Coronary artery (tissue), 2 donors: Measurements from ENCODE around the gene NEO1.

Experiments
- DNase-seq: peaks from one replicate; pipeline ENCODE4 v3.0.0-alpha.2; 2017; ENCODE audit warnings: low spot score
- H3K27ac ChIP-seq, 2 donors: fragments of 200-600 bp; sonication (generic); one replicate each; pipeline ENCODE4 v1.5.1; 2016 to 2019
- H3K4me3 ChIP-seq: fragments of 200-600 bp; sonication (generic); 2 replicates; pipeline ENCODE4 v1.5.1; 2016; ENCODE audit warnings: mild to moderate bottlenecking, moderate library complexity
- TF ChIP-seq, protein P1 (sequence below): fragments of 200-600 bp; sonication (generic); IDR thresholded peaks from one replicate; pipeline ENCODE4 v1.5.1; 2019; ENCODE audit warnings: antibody characterized with exemption

The NEO1 gene

DNA sequence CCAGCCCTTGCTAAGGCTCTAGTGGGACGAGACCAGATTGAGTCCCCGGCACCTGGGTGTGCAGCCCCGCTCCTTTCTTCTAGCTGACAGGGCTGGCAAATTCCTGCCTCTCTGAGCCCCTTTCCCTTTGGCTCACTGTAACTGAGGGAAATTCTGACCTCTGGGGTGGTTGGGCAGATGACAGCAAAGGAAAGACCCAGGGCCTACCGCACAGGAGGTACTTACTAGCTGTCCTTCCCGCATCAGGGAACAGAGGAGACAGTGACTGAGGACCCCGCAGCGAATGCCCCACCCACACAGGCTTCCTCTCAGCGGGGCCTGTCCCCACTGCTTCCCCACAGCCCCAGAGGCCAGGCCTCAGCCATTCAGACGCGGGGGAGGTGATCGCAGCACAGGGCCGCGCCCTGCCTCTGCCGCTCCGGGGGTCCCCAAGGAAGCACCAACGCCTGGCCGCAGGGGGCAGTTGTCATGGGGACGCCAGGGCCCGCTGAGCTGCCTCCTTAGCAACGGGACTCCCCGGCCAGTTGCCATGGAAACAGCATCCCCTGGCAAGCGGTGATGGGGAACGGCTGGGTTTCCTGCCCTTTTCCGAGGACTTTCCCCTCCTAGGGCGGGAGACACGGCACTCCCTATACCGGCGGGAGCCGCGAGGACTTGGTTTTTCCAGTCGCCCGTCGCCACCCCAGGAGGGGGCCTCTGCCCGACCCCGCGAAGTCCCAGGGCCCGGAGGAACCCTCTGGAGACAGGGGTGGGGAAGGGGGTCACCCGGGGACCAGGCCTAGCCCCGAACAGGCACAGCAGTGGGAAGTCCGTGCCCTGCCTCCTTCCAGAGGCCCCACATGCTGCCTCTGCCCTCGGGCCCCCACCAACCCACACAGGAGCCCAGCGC is 266.4 kb downstream of the NEO1 start:
- H3K4me3 ChIP-seq: no peak overlapping the region
- no peak overlapping the region for H3K27ac ChIP-seq
- no peak for DNase-seq
- TF ChIP-seq, protein P1, sequence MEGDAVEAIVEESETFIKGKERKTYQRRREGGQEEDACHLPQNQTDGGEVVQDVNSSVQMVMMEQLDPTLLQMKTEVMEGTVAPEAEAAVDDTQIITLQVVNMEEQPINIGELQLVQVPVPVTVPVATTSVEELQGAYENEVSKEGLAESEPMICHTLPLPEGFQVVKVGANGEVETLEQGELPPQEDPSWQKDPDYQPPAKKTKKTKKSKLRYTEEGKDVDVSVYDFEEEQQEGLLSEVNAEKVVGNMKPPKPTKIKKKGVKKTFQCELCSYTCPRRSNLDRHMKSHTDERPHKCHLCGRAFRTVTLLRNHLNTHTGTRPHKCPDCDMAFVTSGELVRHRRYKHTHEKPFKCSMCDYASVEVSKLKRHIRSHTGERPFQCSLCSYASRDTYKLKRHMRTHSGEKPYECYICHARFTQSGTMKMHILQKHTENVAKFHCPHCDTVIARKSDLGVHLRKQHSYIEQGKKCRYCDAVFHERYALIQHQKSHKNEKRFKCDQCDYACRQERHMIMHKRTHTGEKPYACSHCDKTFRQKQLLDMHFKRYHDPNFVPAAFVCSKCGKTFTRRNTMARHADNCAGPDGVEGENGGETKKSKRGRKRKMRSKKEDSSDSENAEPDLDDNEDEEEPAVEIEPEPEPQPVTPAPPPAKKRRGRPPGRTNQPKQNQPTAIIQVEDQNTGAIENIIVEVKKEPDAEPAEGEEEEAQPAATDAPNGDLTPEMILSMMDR: no peak

DNA sequence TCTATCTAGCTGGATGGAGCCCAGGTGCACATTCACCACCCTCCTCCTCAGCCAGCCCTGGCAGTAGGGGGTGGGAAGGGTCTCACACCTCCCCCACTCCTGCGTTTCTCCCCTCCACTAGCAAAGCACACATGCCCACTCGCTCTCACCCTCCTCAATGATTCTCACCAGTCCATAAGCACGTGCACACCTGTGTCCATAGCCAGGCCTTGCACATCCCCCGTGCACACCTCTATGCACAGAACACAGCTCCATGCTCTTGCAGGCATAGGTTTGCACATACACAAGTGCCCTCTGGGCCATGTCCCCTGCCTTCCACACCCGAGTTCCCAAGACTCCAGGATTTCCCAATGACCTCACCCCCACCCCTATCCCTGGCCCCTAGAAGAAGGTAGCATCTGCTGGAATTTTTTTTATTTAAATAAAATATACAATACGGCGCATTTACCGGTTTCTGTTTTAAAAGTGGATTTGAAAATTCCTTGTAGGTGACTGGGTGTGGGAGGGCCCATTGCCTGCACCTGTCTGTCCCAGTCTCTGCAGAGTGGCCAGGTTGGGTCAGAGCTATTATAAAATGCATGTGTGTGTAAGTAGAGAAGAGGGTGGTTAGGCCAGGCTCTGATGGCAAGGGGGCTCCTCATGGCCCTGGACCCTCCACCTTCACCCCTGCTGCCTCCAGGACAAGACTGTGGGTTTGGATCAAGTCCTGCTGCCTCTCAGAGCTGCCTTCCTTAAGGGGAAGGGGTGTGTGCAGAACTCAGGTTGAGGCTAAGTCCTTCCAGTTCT is 267.4 kb downstream of the NEO1 start:
- no peak for DNase-seq
- no peak overlapping the region for H3K4me3 ChIP-seq
- H3K27ac ChIP-seq: no peak overlapping the region
- TF ChIP-seq, protein P1: no peak

DNA sequence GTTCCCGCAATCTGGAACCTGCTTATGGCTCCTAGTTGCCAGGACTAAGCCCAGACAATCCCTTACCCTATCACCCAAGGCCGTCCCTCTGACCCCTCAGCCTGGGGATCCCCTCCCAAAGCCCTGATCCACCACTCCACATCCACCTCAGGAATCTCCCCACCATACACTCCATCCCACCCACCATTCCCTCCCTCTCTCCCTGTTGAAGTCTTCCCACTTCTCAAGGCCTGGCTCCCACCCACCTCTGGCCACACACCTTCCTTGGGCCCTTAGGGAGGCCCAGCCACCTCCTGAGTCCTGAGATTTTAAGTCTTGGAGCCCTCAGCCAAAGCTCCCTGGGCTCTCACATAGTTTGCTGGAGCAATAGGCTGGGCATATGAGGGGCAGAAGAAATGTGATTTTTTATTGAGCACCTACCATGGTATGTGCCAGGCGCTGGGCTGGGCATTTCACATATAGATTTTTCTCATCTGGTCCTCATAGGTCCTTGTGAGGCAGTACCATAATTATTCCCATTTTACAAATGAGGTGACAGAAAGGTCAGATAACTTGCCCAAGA is 268.4 kb downstream of the NEO1 start:
- H3K27ac ChIP-seq: no peak overlapping the region
- DNase-seq: no peak
- H3K4me3 ChIP-seq: no peak overlapping the region
- TF ChIP-seq, protein P1: no peak

DNA sequence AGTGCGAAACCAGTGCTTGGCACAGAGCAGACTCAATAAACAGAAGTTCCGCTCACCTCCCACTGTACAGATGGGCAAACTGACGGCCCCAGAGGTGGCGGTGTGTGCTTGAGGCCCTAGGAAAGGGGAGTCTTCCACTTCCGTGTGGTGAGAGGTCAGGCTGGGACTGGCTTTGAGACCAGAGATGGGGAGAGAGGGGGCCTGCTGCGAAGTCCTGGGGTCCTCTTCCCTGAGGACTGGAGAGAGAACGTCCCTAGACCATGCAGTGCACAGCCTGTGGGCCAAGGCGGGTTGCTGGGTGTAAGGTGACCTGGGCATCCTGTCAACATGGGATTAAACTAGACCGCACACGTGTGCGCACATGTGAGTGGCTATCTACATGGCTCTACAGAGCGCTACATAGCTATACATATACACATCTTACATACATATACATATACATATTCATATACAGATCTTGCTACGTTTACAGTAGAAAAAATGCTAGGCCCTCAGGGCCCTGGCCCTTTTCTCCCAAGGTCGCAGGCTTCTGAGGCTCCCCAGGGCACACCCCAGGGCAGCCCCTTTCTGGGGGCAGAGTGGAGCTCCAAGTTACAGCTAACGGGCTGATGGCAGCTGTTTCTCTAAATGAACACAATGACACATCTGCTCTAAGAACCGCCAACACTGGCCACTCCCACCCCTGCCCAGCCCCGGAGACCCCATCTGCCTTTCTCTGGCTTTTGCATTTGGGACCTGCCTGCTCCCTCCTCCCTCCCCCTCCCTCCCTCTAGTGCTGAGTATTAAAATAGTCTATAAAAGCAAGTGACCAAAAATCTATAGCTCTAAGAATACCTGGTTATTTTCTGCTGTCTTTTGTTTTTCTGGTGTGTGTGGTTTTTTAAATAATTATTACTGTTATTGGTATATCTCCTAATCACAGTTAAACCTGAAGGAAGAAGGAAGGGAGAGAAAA is 269.5 kb downstream of the NEO1 start:
- DNase-seq: no peak

DNA sequence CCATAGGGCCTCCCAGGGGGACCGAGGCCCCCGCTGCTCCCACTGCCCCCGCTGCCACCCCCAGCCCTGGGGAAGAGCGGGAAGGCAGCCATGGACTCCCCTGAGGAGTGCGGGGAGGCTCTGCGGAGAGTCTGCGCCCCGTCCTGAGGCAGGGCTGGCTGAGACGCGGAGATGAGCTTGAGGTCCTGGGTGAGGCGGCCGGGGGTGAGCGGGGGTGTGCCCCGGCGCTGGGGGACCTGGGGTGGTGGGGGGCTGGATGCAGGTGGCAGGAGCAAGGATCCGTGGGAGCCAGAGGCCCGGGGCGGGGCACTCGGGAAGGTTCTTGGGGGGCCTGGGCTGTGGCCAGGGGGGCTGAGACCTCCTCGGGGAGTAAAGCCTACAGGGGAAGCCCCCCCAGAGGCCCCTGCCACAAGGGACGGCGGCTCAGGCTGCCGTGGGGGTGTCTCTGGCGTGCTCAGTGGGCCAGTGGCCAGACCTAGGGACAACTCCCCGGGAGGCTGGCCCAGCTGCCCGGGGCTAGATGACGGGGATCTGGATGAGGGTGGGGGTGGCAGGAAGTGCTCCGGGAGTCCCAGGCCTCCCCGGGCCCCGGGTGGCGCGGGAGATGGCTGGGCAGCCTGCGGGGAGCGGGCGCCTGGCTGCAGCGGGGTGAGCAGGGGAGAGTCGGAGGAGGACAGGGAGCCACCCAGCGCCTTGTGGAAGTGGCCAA is 270.6 kb downstream of the NEO1 start:
- Histone ChIP-seq H3K27ac (no peak overlapping the region), H3K4me3 (no peak overlapping the region)
- TF ChIP-seq, protein P1: no peak
- no peak for DNase-seq

More for the DNA sequence above, 269.5 kb downstream of the NEO1 start:
- TF ChIP-seq, protein P1: no peak
- Histone ChIP-seq H3K4me3 (no peak overlapping the region), H3K27ac (no peak overlapping the region)

DNA sequence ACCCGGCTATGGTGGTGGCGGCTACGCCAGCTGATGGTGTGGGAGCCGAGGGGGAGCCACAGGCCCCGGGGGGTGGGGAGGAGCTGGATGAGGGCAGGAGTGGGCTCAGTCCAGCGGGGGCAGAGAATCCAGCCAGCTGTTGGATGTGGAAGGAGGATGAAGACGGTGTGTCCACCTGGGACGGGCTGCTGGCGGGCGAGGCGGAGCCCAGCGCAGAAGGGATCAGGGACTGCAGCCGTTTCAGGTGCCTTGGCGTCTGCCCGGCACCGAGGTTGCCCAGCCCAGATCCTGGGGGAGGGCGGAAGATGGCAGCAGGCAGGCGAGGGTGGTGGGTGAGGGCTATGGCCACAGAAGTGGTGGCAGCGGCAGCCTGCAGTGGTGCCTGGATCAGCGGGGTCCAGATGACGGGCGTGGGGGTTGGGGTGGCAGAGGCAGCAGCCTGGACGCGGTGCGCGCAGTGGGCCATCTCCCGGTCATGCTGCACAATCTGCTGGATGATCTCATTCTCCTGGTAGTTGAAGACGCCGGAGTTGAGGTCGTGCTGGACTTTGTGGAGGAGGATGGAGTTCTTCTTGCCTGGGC is 271.2 kb downstream of the NEO1 start:
- DNase-seq: no peak
- Histone ChIP-seq H3K4me3 (no peak overlapping the region), H3K27ac (no peak overlapping the region)
- TF ChIP-seq, protein P1: no peak
